Ovary (tissue), 3 donors: ENCODE data around the gene TENM4.

Experiments used
- EP300 ChIP-seq: sonication (generic); formaldehyde crosslinking; IDR thresholded peaks from one replicate; pipeline ENCODE4 v1.6.1; 2017; ENCODE audit warnings: antibody characterized with exemption
- POLR2A ChIP-seq: fragments of 450-650 bp; IDR thresholded peaks from one replicate; pipeline ENCODE4 v1.6.1; 2017; ENCODE audit warnings: antibody characterized with exemption, mild to moderate bottlenecking, moderate library complexity
- TF ChIP-seq, protein P1 (sequence below), 3 donors: fragments of 450-650 bp in 2 of 3; fragments of 200-600 bp in 1 of 3; IDR thresholded peaks; one replicate each; pipeline versions ENCODE4 v1.5.1 to v1.8.0; 2016 to 2022; ENCODE audit warnings: antibody characterized with exemption in 3 of 3, mild to moderate bottlenecking in 1 of 3
- donor health status: DM: no; HTN: no; CAD: no.

DNA sequence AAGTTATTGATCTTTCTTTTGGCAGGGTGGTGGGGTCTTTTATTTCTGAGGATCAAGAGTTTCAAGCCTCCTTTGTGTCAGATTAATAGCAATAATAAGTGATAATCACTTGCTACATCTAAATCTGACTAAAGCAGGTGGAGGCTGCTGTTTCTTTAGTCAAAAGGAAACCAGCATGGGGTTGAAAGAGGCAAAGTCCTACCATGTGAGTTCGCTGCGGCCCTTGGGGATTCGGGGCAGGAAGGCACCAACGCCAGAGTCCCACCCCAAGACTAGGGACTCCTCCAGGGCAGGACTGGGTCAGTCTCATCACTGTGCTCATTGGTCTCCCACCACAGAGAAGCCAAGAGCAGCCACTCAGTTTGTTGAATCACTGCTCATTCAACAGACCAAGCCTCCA lies 73.0 kb downstream of the TENM4 start:
- TF ChIP-seq, protein P1, sequence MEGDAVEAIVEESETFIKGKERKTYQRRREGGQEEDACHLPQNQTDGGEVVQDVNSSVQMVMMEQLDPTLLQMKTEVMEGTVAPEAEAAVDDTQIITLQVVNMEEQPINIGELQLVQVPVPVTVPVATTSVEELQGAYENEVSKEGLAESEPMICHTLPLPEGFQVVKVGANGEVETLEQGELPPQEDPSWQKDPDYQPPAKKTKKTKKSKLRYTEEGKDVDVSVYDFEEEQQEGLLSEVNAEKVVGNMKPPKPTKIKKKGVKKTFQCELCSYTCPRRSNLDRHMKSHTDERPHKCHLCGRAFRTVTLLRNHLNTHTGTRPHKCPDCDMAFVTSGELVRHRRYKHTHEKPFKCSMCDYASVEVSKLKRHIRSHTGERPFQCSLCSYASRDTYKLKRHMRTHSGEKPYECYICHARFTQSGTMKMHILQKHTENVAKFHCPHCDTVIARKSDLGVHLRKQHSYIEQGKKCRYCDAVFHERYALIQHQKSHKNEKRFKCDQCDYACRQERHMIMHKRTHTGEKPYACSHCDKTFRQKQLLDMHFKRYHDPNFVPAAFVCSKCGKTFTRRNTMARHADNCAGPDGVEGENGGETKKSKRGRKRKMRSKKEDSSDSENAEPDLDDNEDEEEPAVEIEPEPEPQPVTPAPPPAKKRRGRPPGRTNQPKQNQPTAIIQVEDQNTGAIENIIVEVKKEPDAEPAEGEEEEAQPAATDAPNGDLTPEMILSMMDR (IDR thresholded peaks at IDR 0.05), result no peak
- TF ChIP-seq POLR2A (no peak), EP300 (no peak)
